ENCODE results near the gene SYNGR1. TPM values are rescaled to one million over a fixed set of nuclear protein-coding genes. Genes with fewer than 3 reads are reported as not detected.

SYNGR1 gene
- total RNA-seq, 1 experiment from 2014 or later = 17.8 TPM

- no peak for DNase-seq (ENCODE audit: low read depth, low spot score)
Measured at GRCh38 chr22:39360674-39361413, 11.1 kb downstream of the SYNGR1 start.

GRCh38 chr22:39361496-39361895, 11.7 kb downstream of the SYNGR1 start:
- BruUV-seq (replicated peaks) = no TSS peak
- POLR2A ChIA-PET = no interaction called here
- ATAC-seq = no peak
- CTCF ChIA-PET = no interaction called here
- H3K36me3 ChIP-seq (ENCODE audit: control insufficient read depth, insufficient read depth, low read length) = no peaks in the 10 kb centered on the region
- no peak overlapping the region for H3K27ac ChIP-seq (ENCODE audit: low read length)
- peaks cover 19% of the 10 kb centered on the region for H3K4me1 ChIP-seq (ENCODE audit: control insufficient read depth, insufficient read depth, low read length)
- H3K4me3 ChIP-seq (ENCODE audit: low read depth in 2 of 2, low read length in 2 of 2) = no peak overlapping the region
- in situ Hi-C loops (cut with HindIII; ENCODE audit: low pct_unique_long_range_greater_than_20kb, low sequenced_read_pairs) = no loop called here
- DNase-seq (ENCODE audit: low read depth, low spot score) = no peak
- intact Hi-C loops (cut with micrococcal nuclease; ENCODE audit: unreplicated experiment) = no loop called here
- H3K27me3 ChIP-seq (ENCODE audit: control insufficient read depth, insufficient read depth, low read length) = no peaks in the 10 kb centered on the region
- H3K9me3 ChIP-seq (ENCODE audit: control insufficient read depth, insufficient read depth, low read depth, low read length) = no peaks in the 10 kb centered on the region
- TF ChIP-seq CTCF (IDR thresholded peaks at IDR 0.05) (no peak), SIN3A (IDR thresholded peaks at IDR 0.05; ENCODE audit: borderline replicate concordance, insufficient read depth, low read depth, low read length) (no peak), POLR2AphosphoS5 (IDR thresholded peaks at IDR 0.05; ENCODE audit: low read depth, low read length) (no peak), TCF7L2 (IDR thresholded peaks at IDR 0.05; ENCODE audit: low read depth, low read length) (no peak)
- TF ChIP-seq, protein P1, sequence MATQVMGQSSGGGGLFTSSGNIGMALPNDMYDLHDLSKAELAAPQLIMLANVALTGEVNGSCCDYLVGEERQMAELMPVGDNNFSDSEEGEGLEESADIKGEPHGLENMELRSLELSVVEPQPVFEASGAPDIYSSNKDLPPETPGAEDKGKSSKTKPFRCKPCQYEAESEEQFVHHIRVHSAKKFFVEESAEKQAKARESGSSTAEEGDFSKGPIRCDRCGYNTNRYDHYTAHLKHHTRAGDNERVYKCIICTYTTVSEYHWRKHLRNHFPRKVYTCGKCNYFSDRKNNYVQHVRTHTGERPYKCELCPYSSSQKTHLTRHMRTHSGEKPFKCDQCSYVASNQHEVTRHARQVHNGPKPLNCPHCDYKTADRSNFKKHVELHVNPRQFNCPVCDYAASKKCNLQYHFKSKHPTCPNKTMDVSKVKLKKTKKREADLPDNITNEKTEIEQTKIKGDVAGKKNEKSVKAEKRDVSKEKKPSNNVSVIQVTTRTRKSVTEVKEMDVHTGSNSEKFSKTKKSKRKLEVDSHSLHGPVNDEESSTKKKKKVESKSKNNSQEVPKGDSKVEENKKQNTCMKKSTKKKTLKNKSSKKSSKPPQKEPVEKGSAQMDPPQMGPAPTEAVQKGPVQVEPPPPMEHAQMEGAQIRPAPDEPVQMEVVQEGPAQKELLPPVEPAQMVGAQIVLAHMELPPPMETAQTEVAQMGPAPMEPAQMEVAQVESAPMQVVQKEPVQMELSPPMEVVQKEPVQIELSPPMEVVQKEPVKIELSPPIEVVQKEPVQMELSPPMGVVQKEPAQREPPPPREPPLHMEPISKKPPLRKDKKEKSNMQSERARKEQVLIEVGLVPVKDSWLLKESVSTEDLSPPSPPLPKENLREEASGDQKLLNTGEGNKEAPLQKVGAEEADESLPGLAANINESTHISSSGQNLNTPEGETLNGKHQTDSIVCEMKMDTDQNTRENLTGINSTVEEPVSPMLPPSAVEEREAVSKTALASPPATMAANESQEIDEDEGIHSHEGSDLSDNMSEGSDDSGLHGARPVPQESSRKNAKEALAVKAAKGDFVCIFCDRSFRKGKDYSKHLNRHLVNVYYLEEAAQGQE (IDR thresholded peaks at IDR 0.05; ENCODE audit: insufficient read depth in 1 of 2, low read depth in 2 of 2, low read length in 1 of 2) = no peak

More at GRCh38 chr22:39360674-39361413, 11.1 kb downstream of the SYNGR1 start:
- TF ChIP-seq SIN3A (IDR thresholded peaks at IDR 0.05; ENCODE audit: borderline replicate concordance, insufficient read depth, low read depth, low read length) = no peak
- TF ChIP-seq TCF7L2 (IDR thresholded peaks at IDR 0.05; ENCODE audit: low read depth, low read length) = no peak
- TF ChIP-seq POLR2AphosphoS5 (IDR thresholded peaks at IDR 0.05; ENCODE audit: low read depth, low read length) = no peak
- TF ChIP-seq CTCF (IDR thresholded peaks at IDR 0.05) = no peak
- TF ChIP-seq, protein P1 (IDR thresholded peaks at IDR 0.05; ENCODE audit: insufficient read depth in 1 of 2, low read depth in 2 of 2, low read length in 1 of 2) = no peak
- ATAC-seq = peak; percentile 35; the same call in 1 of the 2 replicates
- H3K4me1 ChIP-seq (ENCODE audit: control insufficient read depth, insufficient read depth, low read length) = peaks cover 19% of the 10 kb centered on the region
- ChIA-PET POLR2A (no interaction called here), CTCF (interaction anchor here (0.7 kb wide), 1 partner anchor 12 kb away, joined by 4 read pairs; no protein-coding TSS in a partner anchor)
- no TSS peak for BruUV-seq (replicated peaks)
- H3K4me3 ChIP-seq (ENCODE audit: low read depth in 2 of 2, low read length in 2 of 2) = no peak overlapping the region
- H3K36me3 ChIP-seq (ENCODE audit: control insufficient read depth, insufficient read depth, low read length) = no peaks in the 10 kb centered on the region
- no peaks in the 10 kb centered on the region for H3K9me3 ChIP-seq (ENCODE audit: control insufficient read depth, insufficient read depth, low read depth, low read length)
- no peaks in the 10 kb centered on the region for H3K27me3 ChIP-seq (ENCODE audit: control insufficient read depth, insufficient read depth, low read length)
- intact Hi-C loops (cut with micrococcal nuclease; ENCODE audit: unreplicated experiment) = no loop called here
- in situ Hi-C loops (cut with HindIII; ENCODE audit: low pct_unique_long_range_greater_than_20kb, low sequenced_read_pairs) = no loop called here
- H3K27ac ChIP-seq (ENCODE audit: low read length) = no peak overlapping the region
